ENCODE results near the gene CTDNEP1.

DNA sequence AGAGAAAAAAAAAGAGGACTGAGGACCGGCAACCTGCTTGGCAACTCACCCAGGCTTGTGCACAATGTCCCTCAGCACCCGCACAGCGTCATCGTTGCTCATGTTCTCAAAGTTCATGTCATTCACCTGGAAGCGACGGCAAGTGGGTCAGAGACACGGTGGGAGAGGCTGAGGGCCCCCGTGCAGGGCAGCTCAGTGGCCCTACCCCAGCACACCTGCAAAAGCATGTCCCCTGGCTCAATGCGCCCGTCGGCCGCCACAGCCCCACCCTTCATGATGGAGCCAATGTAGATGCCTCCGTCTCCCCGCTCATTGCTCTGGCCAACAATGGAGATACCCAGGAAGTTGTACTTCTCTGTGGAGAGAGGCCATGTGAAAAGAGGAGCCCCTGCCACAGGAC lies 22.6 kb downstream of the CTDNEP1 start:
- TF ChIP-seq FOXM1 (IDR thresholded peaks at IDR 0.05; ENCODE audit: borderline replicate concordance, low read depth) (no peak), RAD21 (IDR thresholded peaks at IDR 0.05; ENCODE audit: low read depth) (no peak), TAF1 (IDR thresholded peaks at IDR 0.05; ENCODE audit: low read depth) (no peak), TEAD4 (IDR thresholded peaks at IDR 0.05) (no peak), TCF12 (IDR thresholded peaks at IDR 0.05; ENCODE audit: low read depth) (no peak), CEBPB (IDR thresholded peaks at IDR 0.05) (no peak), MAX (IDR thresholded peaks at IDR 0.05) (no peak)
- TF ChIP-seq, protein P1, sequence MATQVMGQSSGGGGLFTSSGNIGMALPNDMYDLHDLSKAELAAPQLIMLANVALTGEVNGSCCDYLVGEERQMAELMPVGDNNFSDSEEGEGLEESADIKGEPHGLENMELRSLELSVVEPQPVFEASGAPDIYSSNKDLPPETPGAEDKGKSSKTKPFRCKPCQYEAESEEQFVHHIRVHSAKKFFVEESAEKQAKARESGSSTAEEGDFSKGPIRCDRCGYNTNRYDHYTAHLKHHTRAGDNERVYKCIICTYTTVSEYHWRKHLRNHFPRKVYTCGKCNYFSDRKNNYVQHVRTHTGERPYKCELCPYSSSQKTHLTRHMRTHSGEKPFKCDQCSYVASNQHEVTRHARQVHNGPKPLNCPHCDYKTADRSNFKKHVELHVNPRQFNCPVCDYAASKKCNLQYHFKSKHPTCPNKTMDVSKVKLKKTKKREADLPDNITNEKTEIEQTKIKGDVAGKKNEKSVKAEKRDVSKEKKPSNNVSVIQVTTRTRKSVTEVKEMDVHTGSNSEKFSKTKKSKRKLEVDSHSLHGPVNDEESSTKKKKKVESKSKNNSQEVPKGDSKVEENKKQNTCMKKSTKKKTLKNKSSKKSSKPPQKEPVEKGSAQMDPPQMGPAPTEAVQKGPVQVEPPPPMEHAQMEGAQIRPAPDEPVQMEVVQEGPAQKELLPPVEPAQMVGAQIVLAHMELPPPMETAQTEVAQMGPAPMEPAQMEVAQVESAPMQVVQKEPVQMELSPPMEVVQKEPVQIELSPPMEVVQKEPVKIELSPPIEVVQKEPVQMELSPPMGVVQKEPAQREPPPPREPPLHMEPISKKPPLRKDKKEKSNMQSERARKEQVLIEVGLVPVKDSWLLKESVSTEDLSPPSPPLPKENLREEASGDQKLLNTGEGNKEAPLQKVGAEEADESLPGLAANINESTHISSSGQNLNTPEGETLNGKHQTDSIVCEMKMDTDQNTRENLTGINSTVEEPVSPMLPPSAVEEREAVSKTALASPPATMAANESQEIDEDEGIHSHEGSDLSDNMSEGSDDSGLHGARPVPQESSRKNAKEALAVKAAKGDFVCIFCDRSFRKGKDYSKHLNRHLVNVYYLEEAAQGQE (IDR thresholded peaks at IDR 0.05; ENCODE audit: low read depth) = no peak

All from Ishikawa (cell line).